ENCODE measurements around the gene GNB1L.

- TF ChIP-seq, protein P1, sequence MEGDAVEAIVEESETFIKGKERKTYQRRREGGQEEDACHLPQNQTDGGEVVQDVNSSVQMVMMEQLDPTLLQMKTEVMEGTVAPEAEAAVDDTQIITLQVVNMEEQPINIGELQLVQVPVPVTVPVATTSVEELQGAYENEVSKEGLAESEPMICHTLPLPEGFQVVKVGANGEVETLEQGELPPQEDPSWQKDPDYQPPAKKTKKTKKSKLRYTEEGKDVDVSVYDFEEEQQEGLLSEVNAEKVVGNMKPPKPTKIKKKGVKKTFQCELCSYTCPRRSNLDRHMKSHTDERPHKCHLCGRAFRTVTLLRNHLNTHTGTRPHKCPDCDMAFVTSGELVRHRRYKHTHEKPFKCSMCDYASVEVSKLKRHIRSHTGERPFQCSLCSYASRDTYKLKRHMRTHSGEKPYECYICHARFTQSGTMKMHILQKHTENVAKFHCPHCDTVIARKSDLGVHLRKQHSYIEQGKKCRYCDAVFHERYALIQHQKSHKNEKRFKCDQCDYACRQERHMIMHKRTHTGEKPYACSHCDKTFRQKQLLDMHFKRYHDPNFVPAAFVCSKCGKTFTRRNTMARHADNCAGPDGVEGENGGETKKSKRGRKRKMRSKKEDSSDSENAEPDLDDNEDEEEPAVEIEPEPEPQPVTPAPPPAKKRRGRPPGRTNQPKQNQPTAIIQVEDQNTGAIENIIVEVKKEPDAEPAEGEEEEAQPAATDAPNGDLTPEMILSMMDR (IDR thresholded peaks at IDR 0.05), result peak in 1 of 3 experiments; percentile 7
- TF ChIP-seq POLR2A (IDR thresholded peaks at IDR 0.05; ENCODE audit: low read depth) (no peak), EP300 (IDR thresholded peaks at IDR 0.05) (no peak), POLR2AphosphoS5 (IDR thresholded peaks at IDR 0.05) (no peak)
Observed at GRCh38 chr22:19772673-19773469, 81.8 kb downstream of the GNB1L start.

All from esophagus muscularis mucosa (tissue), 4 donors.